ENCODE results near the gene DDOST. TPM values are rescaled to one million over a fixed set of nuclear protein-coding genes. Genes with fewer than 3 reads are reported as not detected.
A peak's percentile ranks its signal among the peaks of the same experiment; 100 is the strongest.

The DDOST gene
- polyA plus RNA-seq, 3 donors, result 125 to 245 (median 241) TPM

DNA sequence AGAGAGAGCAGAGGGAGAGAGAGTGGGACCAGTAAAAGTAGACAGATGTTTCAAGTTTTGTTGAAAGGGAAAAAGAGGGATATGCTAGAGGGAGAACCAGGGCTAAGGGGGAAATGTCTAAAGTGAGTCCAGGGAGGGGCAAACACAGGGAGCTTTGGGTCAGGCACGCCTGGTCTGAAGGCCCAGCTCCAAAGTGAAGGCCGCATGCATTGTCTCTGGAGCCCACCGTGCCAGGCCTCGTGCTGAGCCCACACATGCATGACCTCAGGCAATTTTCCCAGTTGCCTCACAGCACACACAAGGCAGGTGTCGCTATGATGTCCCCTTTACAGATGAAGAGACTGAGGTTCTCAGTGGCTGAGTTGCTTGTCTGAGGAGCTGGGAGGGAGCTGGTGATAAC, 40.7 kb upstream of the DDOST start:
- Histone ChIP-seq H3K4me3 (replicated peaks in 1 of 3; ENCODE audit: low read depth in 2 of 3, low read length in 3 of 3) (no peak overlapping the region), H3K4me1 (ENCODE audit: control insufficient read depth in 1 of 2, insufficient read depth in 2 of 2, low read length in 2 of 2) (peaks cover 4% of the 10 kb centered on the region in 2 donors), H4K20me1 (ENCODE audit: insufficient read depth, low read length) (no peaks in the 10 kb centered on the region), H3K79me2 (ENCODE audit: insufficient read depth, low read length) (no peaks in the 10 kb centered on the region), H2AFZ (ENCODE audit: insufficient read depth, low read depth, low read length, poor library complexity, severe bottlenecking) (no peak overlapping the region), H3K9me3 (replicated peaks in 1 of 2; ENCODE audit: control insufficient read depth in 1 of 2, insufficient read depth in 1 of 2, low read length in 2 of 2) (no peaks in the 10 kb centered on the region), H3K4me2 (replicated peaks; ENCODE audit: extremely low read depth, low read length, poor library complexity, severe bottlenecking) (no peak overlapping the region), H3K27ac (ENCODE audit: low read depth in 1 of 2, low read length in 2 of 2) (no peak overlapping the region), H3K36me3 (replicated peaks in 1 of 2; ENCODE audit: control insufficient read depth in 1 of 2, insufficient read depth in 2 of 2, low read length in 2 of 2) (no peaks in the 10 kb centered on the region), H3K9ac (ENCODE audit: insufficient read depth, low read length, poor library complexity, severe bottlenecking) (no peak overlapping the region), H3K27me3 (ENCODE audit: control insufficient read depth in 2 of 2, insufficient read depth in 2 of 2, low read length in 2 of 2) (no peaks in the 10 kb centered on the region)
- H3K36me3 Mint-ChIP-seq, result no peaks in the 10 kb centered on the region
- no peaks in the 10 kb centered on the region for H3K9me3 Mint-ChIP-seq
- intact Hi-C loops (cut with micrococcal nuclease), result no loop called here
- TF ChIP-seq, protein P1, sequence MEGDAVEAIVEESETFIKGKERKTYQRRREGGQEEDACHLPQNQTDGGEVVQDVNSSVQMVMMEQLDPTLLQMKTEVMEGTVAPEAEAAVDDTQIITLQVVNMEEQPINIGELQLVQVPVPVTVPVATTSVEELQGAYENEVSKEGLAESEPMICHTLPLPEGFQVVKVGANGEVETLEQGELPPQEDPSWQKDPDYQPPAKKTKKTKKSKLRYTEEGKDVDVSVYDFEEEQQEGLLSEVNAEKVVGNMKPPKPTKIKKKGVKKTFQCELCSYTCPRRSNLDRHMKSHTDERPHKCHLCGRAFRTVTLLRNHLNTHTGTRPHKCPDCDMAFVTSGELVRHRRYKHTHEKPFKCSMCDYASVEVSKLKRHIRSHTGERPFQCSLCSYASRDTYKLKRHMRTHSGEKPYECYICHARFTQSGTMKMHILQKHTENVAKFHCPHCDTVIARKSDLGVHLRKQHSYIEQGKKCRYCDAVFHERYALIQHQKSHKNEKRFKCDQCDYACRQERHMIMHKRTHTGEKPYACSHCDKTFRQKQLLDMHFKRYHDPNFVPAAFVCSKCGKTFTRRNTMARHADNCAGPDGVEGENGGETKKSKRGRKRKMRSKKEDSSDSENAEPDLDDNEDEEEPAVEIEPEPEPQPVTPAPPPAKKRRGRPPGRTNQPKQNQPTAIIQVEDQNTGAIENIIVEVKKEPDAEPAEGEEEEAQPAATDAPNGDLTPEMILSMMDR (IDR thresholded peaks at IDR 0.05), result no peak
- no peak overlapping the region for H3K4me3 Mint-ChIP-seq
- H3K27me3 Mint-ChIP-seq (ENCODE audit: low read depth in 3 of 3), result peaks cover 3 to 8% (median 7%) of the 10 kb centered on the region in 3 donors
- 91% methylated on average over 4 of the region's 5 CpGs for WGBS (ENCODE audit: insufficient coverage)
- no peak for DNase-seq
- H3K4me1 Mint-ChIP-seq, result peaks cover 3% of the 10 kb centered on the region
- H3K27ac Mint-ChIP-seq, result no peak overlapping the region

DNA sequence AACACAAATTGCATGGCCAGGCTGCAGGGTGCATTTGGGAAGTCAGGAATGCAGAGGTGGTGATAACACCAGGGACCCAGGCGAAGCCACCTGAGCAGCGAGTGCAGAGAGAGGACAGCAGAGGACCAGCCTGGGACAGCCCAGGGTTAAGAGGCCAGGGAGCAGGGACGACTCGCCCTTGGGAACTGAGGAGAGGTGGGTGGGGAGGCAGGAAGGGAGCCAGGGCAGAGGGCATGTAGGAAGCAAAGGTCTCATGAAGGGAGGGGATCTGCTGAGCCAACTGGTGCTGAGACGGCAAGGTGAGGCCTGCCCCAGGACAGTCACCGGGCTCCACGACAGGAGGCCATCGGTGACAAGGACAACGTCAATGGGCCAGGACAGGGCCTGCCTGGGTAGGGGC, 40.3 kb upstream of the DDOST start:
- H3K36me3 Mint-ChIP-seq, result no peaks in the 10 kb centered on the region
- TF ChIP-seq, protein P1 (IDR thresholded peaks at IDR 0.05), result no peak
- Histone ChIP-seq H3K27ac (ENCODE audit: low read depth in 1 of 2, low read length in 2 of 2) (no peak overlapping the region), H3K4me3 (replicated peaks in 1 of 3; ENCODE audit: low read depth in 2 of 3, low read length in 3 of 3) (no peak overlapping the region), H3K9me3 (replicated peaks in 1 of 2; ENCODE audit: control insufficient read depth in 1 of 2, insufficient read depth in 1 of 2, low read length in 2 of 2) (no peaks in the 10 kb centered on the region), H3K36me3 (replicated peaks in 1 of 2; ENCODE audit: control insufficient read depth in 1 of 2, insufficient read depth in 2 of 2, low read length in 2 of 2) (no peaks in the 10 kb centered on the region), H3K4me2 (replicated peaks; ENCODE audit: extremely low read depth, low read length, poor library complexity, severe bottlenecking) (no peak overlapping the region), H3K79me2 (ENCODE audit: insufficient read depth, low read length) (no peaks in the 10 kb centered on the region), H4K20me1 (ENCODE audit: insufficient read depth, low read length) (no peaks in the 10 kb centered on the region), H2AFZ (ENCODE audit: insufficient read depth, low read depth, low read length, poor library complexity, severe bottlenecking) (no peak overlapping the region), H3K27me3 (ENCODE audit: control insufficient read depth in 2 of 2, insufficient read depth in 2 of 2, low read length in 2 of 2) (no peaks in the 10 kb centered on the region), H3K9ac (ENCODE audit: insufficient read depth, low read length, poor library complexity, severe bottlenecking) (no peak overlapping the region), H3K4me1 (ENCODE audit: control insufficient read depth in 1 of 2, insufficient read depth in 2 of 2, low read length in 2 of 2) (peaks cover 6 to 7% of the 10 kb centered on the region in 2 donors)
- DNase-seq, result no peak
- no peaks in the 10 kb centered on the region for H3K9me3 Mint-ChIP-seq
- H3K27me3 Mint-ChIP-seq (ENCODE audit: low read depth in 3 of 3), result peaks cover 3 to 7% (median 5%) of the 10 kb centered on the region in 3 donors
- WGBS (ENCODE audit: insufficient coverage), result 96% methylated on average over 9 of the region's 9 CpGs
- H3K27ac Mint-ChIP-seq, result peak overlapping the region in 1 of 7 donors; percentile 10
- H3K4me3 Mint-ChIP-seq, result no peak overlapping the region
- intact Hi-C loops (cut with micrococcal nuclease), result no loop called here
- H3K4me1 Mint-ChIP-seq, result peaks cover 3% of the 10 kb centered on the region

Measured in CD14-positive monocyte (primary cell).